HG02642 (cell line): ENCODE results near the gene ZNF277.
"Not testable (repeated sequence)": the region's sequence is repeated elsewhere in the genome, so short reads cannot be mapped to it uniquely, and the experiment has no call there.

Experiments
- ATAC-seq: cut with Tn5 transposase; IDR thresholded peaks from one replicate; pipeline ENCODE4 v1.9.1; 2021; ENCODE audit warnings: mild to moderate bottlenecking; ENCODE audit not compliant: unreplicated experiment, poor library complexity

ZNF277 gene

GRCh38 chr7:112381311-112382091 lies 175.0 kb downstream of the ZNF277 start:
- no peak for ATAC-seq

- ATAC-seq, result no peak
These were observed 177.3 kb downstream of the ZNF277 start for GRCh38 chr7:112383671-112384417.

GRCh38 chr7:112385516-112385915 lies 179.0 kb downstream of the ZNF277 start:
- no peak for ATAC-seq

GRCh38 chr7:112386619-112387018 lies 180.1 kb downstream of the ZNF277 start:
- no peak for ATAC-seq

- ATAC-seq, result no peak
These were observed 183.7 kb downstream of the ZNF277 start for GRCh38 chr7:112390167-112390566.

GRCh38 chr7:112391079-112391821 lies 184.8 kb downstream of the ZNF277 start:
- not testable (repeated sequence) for ATAC-seq

GRCh38 chr7:112391841-112392286 lies 185.4 kb downstream of the ZNF277 start:
- ATAC-seq, result peak; percentile 73
